Keratinocyte (primary cell): ENCODE results near the gene PDZRN3. TPM values are rescaled to one million over a fixed set of nuclear protein-coding genes. Genes with fewer than 3 reads are reported as not detected.

Experiments used
- DNase-seq: peaks from one replicate; pipeline ENCODE4 v3.0.0-alpha.2; 2011; ENCODE audit warnings: low read depth, missing footprints, low spot score
- FAIRE-seq: peaks from 2 replicates; lab custom pipeline; 2011; peaks lifted over from hg19 to GRCh38; lab: Jason Lieb, UNC
- H2AFZ ChIP-seq: 2 replicates; pipeline ENCODE4 v1.6.0; 2012; ENCODE audit warnings: low read length, control low read depth, inconsistent platforms; ENCODE audit not compliant: control insufficient read depth
- H3K27ac ChIP-seq: 2 replicates; pipeline ENCODE4 v1.5.1; 2011; ENCODE audit warnings: low read length; ENCODE audit not compliant: control insufficient read depth, insufficient read depth
- H3K27me3 ChIP-seq: 3 replicates; pipeline ENCODE4 v1.6.0; 2011; ENCODE audit warnings: low read length; ENCODE audit not compliant: control insufficient read depth, insufficient read depth; ENCODE audit errors: extremely low read depth
- H3K36me3 ChIP-seq, 2 experiments: 2 replicates in 1 of 2; 3 replicates in 1 of 2; pipeline ENCODE4 v1.5.1; 2011; ENCODE audit warnings: low read length in 2 of 2, mild to moderate bottlenecking in 1 of 2; ENCODE audit not compliant: control insufficient read depth in 2 of 2, insufficient read depth in 2 of 2; ENCODE audit errors: extremely low read depth in 1 of 2
- H3K4me1 ChIP-seq: 3 replicates; pipeline ENCODE4 v1.5.1; 2011; ENCODE audit warnings: low read length; ENCODE audit not compliant: control insufficient read depth, insufficient read depth; ENCODE audit errors: extremely low read depth
- H3K4me2 ChIP-seq: 3 replicates; pipeline ENCODE4 v1.6.0; 2011; ENCODE audit warnings: low read depth, low read length; ENCODE audit not compliant: control insufficient read depth, insufficient read depth; ENCODE audit errors: extremely low read depth
- H3K4me3 ChIP-seq, 3 experiments: fragments of 200-600 bp in 1 of 3; sonication (generic) in 1 of 3; 2 replicates in 2 of 3; 3 replicates in 1 of 3; pipeline ENCODE4 v1.5.1; 2011 to 2016; ENCODE audit warnings: low read length in 3 of 3, mild to moderate bottlenecking in 3 of 3, control low read depth in 2 of 3, inconsistent platforms in 1 of 3, low read depth in 1 of 3, mixed read lengths in 1 of 3, mixed run types in 1 of 3, moderate library complexity in 1 of 3; ENCODE audit not compliant: control insufficient read depth in 2 of 3, insufficient read depth in 2 of 3; ENCODE audit errors: extremely low read depth in 1 of 3
- H3K79me2 ChIP-seq: 2 replicates; pipeline ENCODE4 v1.6.0; 2012; ENCODE audit warnings: low read length; ENCODE audit not compliant: control insufficient read depth, insufficient read depth
- H3K9ac ChIP-seq: 3 replicates; pipeline ENCODE4 v1.6.0; 2011; ENCODE audit warnings: low read length; ENCODE audit not compliant: control insufficient read depth, insufficient read depth; ENCODE audit errors: extremely low read depth
- H3K9me1 ChIP-seq: 3 replicates; pipeline ENCODE4 v1.6.0; 2011; ENCODE audit warnings: low read length; ENCODE audit not compliant: control insufficient read depth, insufficient read depth; ENCODE audit errors: extremely low read depth
- H3K9me3 ChIP-seq: 2 replicates; pipeline ENCODE4 v1.5.1; 2012; ENCODE audit warnings: low read depth, low read length; ENCODE audit not compliant: control insufficient read depth
- H4K20me1 ChIP-seq: 3 replicates; pipeline ENCODE4 v1.6.0; 2011; ENCODE audit warnings: low read length; ENCODE audit not compliant: control insufficient read depth, insufficient read depth; ENCODE audit errors: extremely low read depth
- EZH2 ChIP-seq: IDR thresholded peaks from one replicate; pipeline ENCODE4 v1.6.1; 2012; ENCODE audit warnings: inconsistent platforms, mild to moderate bottlenecking, low read length, moderate library complexity
- dilution Hi-C: fragments of 300-500 bp; cut with MboI; formaldehyde crosslinking; loops from one replicate; pipeline ENCODE4 v1.7.0; 2020; ENCODE audit warnings: low sequenced_read_pairs; ENCODE audit not compliant: extremely low pct_ligation_motif_present
- polyA plus RNA-seq, 5 experiments: library from polyadenylated mRNA; depleted of rRNA in 3 of 5; stranded (reverse) in 3 of 5; stranded (forward) in 1 of 5; unstranded in 1 of 5; fragments of >200 nt; gene quantifications; 1 replicate in 1 of 5; 2 replicates in 3 of 5; 3 replicates in 1 of 5; pipeline versions ENCODE4 v1.2.1 to v1.2.3, GENCODE V29; 2011 to 2012; ENCODE audit warnings: missing spikeins in 2 of 5, low read depth in 1 of 5, low replicate concordance in 1 of 5
- TF ChIP-seq, protein P1 (sequence below), 3 experiments: IDR thresholded peaks in 1 of 3; conservative IDR thresholded peaks in 1 of 3; optimal IDR thresholded peaks in 1 of 3; 2 replicates in 2 of 3; 3 replicates in 1 of 3; pipeline versions ENCODE3 to v1.5.1; 2011; ENCODE audit warnings: low read length in 3 of 3, mild to moderate bottlenecking in 3 of 3, moderate library complexity in 2 of 3, control low read depth in 1 of 3, inconsistent platforms in 1 of 3; ENCODE audit not compliant: insufficient read depth in 2 of 3; ENCODE audit errors: extremely low read depth in 1 of 3

Gene PDZRN3
- polyA plus RNA-seq, 1 donor (not counting 4 experiments of a cell fraction or from before 2014, with no cell fraction given), result not detected

DNA sequence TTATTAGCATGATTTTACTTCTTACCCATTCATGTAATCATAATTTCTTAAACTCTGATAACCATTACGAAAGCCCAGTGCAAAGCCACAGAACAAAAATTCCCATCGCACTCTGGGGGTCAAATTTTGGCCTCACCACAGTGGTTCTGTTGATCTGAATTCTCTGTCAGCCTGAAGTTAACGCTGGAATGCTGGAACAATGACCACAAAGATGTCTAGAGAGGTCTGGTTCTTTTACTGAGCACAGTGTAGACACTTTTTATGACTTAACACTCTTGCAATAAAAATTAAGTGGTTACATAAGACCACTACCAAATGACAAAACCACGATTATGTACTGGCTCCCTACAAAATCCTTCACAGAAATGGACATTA lies 94.7 kb downstream of the PDZRN3 start:
- Histone ChIP-seq H3K4me2 (no peak overlapping the region), H3K4me3 (no peak overlapping the region), H3K9me3 (no peaks in the 10 kb centered on the region), H3K79me2 (no peaks in the 10 kb centered on the region), H3K4me1 (no peaks in the 10 kb centered on the region), H3K9ac (no peak overlapping the region), H3K27me3 (peaks cover 4% of the 10 kb centered on the region), H3K27ac (no peak overlapping the region), H4K20me1 (no peaks in the 10 kb centered on the region), H2AFZ (no peak overlapping the region), H3K36me3 (no peaks in the 10 kb centered on the region), H3K9me1 (no peaks in the 10 kb centered on the region)
- no peak for TF ChIP-seq EZH2
- TF ChIP-seq, protein P1, sequence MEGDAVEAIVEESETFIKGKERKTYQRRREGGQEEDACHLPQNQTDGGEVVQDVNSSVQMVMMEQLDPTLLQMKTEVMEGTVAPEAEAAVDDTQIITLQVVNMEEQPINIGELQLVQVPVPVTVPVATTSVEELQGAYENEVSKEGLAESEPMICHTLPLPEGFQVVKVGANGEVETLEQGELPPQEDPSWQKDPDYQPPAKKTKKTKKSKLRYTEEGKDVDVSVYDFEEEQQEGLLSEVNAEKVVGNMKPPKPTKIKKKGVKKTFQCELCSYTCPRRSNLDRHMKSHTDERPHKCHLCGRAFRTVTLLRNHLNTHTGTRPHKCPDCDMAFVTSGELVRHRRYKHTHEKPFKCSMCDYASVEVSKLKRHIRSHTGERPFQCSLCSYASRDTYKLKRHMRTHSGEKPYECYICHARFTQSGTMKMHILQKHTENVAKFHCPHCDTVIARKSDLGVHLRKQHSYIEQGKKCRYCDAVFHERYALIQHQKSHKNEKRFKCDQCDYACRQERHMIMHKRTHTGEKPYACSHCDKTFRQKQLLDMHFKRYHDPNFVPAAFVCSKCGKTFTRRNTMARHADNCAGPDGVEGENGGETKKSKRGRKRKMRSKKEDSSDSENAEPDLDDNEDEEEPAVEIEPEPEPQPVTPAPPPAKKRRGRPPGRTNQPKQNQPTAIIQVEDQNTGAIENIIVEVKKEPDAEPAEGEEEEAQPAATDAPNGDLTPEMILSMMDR (optimal IDR thresholded peaks at IDR 0.05 in 1 of 3, IDR thresholded peaks at IDR 0.05 in 1 of 3, conservative IDR thresholded peaks at IDR 0.05 in 1 of 3; ENCODE audit: extremely low read depth in 1 of 3, insufficient read depth in 2 of 3, low read length in 3 of 3), result no peak
- FAIRE-seq, result no peak
- DNase-seq, result no peak
- dilution Hi-C loops, result no loop called here

DNA sequence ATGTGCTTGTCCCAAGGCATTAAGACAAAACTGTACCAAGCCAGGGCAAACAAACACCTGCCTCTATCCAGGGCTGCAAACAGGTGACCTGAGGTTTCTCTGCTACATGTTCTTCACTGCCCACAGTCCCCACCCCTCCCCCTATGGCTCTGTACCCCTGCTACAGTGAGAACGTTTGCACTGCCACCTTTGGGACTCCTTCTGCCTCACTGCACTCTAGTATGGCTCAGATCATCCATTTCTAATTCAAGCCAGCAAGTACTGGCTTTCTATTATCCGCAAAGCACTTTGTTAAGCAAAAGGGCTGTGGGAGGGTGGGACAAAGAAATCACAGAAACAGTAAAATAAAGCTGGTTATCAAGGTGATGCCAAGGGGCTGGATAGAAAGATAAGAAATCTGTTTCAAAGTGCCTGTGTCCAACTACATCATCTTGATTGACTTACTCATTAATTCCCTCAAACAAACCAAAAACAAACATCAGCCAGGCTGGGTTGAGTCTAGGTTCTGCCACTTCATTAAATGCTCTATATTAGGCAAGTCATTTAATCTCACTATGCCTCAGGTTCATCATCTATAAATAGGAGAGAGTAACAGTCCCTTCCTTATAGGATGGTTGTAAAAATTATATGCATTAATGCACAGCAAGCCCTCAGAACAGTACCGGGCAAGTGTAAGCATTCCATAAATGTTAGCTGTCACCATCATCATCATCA lies 95.3 kb downstream of the PDZRN3 start:
- DNase-seq (no peak), FAIRE-seq (no peak)
- no peaks in the 10 kb centered on the region for H3K79me2 ChIP-seq
- dilution Hi-C loops, result no loop called here
- H3K9me1 ChIP-seq, result no peaks in the 10 kb centered on the region
- H3K4me2 ChIP-seq, result no peak overlapping the region
- H3K27me3 ChIP-seq, result peaks cover 4% of the 10 kb centered on the region
- TF ChIP-seq EZH2, result no peak
- H2AFZ ChIP-seq, result no peak overlapping the region
- H4K20me1 ChIP-seq, result no peaks in the 10 kb centered on the region
- no peak overlapping the region for H3K9ac ChIP-seq
- no peak overlapping the region for H3K27ac ChIP-seq
- H3K4me1 ChIP-seq, result no peaks in the 10 kb centered on the region
- H3K36me3 ChIP-seq, result no peaks in the 10 kb centered on the region
- no peak overlapping the region for H3K4me3 ChIP-seq
- no peaks in the 10 kb centered on the region for H3K9me3 ChIP-seq

DNA sequence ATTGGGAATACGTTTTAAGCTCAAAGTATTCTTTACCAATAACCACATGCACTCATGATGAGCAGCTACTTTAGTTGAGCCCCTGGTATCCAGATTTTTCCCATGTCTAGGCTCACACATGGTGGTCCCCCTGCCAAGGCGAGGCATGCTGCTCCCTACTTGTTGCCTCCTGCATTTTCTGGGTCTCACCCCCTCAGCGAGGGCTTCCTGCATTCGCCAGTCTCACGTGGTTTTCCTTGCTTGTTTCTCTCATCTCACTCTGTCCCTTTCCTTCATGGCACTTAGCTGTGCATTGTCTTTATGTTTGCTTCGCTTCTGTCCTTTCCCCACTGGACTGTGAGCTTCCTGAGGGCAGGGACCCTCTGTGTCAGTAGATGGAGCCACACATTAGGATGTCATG lies 99.2 kb downstream of the PDZRN3 start:
- H3K36me3 ChIP-seq, result no peaks in the 10 kb centered on the region
- no peak overlapping the region for H3K27ac ChIP-seq
- H3K9me1 ChIP-seq, result no peaks in the 10 kb centered on the region
- no peak for FAIRE-seq
- no peaks in the 10 kb centered on the region for H3K9me3 ChIP-seq
- peaks cover 4% of the 10 kb centered on the region for H3K27me3 ChIP-seq
- TF ChIP-seq EZH2, result no peak
- TF ChIP-seq, protein P1 (optimal IDR thresholded peaks at IDR 0.05 in 1 of 3, IDR thresholded peaks at IDR 0.05 in 1 of 3, conservative IDR thresholded peaks at IDR 0.05 in 1 of 3; ENCODE audit: extremely low read depth in 1 of 3, insufficient read depth in 2 of 3, low read length in 3 of 3), result no peak
- dilution Hi-C loops, result no loop called here
- no peak overlapping the region for H3K4me2 ChIP-seq
- no peak overlapping the region for H2AFZ ChIP-seq
- no peak overlapping the region for H3K9ac ChIP-seq
- no peaks in the 10 kb centered on the region for H3K79me2 ChIP-seq
- no peak overlapping the region for H3K4me3 ChIP-seq
- no peaks in the 10 kb centered on the region for H3K4me1 ChIP-seq
- H4K20me1 ChIP-seq, result no peaks in the 10 kb centered on the region
- no peak for DNase-seq
